C4-2B (cell line): ENCODE data around the gene COL12A1.

ENCODE experiments used
- ZFX ChIP-seq: fragments of 450-650 bp; IDR thresholded peaks from 2 replicates; pipeline ENCODE4 v1.6.1; 2017
- TF ChIP-seq, protein P1 (sequence below): fragments of 450-650 bp; conservative IDR thresholded peaks from 2 replicates; pipeline ENCODE4 v1.5.1; 2017; ENCODE audit warnings: mild to moderate bottlenecking

- TF ChIP-seq, protein P1, sequence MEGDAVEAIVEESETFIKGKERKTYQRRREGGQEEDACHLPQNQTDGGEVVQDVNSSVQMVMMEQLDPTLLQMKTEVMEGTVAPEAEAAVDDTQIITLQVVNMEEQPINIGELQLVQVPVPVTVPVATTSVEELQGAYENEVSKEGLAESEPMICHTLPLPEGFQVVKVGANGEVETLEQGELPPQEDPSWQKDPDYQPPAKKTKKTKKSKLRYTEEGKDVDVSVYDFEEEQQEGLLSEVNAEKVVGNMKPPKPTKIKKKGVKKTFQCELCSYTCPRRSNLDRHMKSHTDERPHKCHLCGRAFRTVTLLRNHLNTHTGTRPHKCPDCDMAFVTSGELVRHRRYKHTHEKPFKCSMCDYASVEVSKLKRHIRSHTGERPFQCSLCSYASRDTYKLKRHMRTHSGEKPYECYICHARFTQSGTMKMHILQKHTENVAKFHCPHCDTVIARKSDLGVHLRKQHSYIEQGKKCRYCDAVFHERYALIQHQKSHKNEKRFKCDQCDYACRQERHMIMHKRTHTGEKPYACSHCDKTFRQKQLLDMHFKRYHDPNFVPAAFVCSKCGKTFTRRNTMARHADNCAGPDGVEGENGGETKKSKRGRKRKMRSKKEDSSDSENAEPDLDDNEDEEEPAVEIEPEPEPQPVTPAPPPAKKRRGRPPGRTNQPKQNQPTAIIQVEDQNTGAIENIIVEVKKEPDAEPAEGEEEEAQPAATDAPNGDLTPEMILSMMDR, result no peak
- no peak for TF ChIP-seq ZFX
Observed at GRCh38 chr6:75217193-75217592, 11.3 kb upstream of the COL12A1 start.
